ENCODE results near the gene MYO18B.

- TF ChIP-seq CTCF (IDR thresholded peaks at IDR 0.05; ENCODE audit: insufficient read depth, low read depth, low read length) (no peak), EZH2 (IDR thresholded peaks at IDR 0.05; ENCODE audit: insufficient read depth, low read length) (no peak)
These were observed 158.9 kb downstream of the MYO18B start for GRCh38 chr22:25900880-25901279.

All from astrocyte (in vitro differentiated cells and primary cell).